ENCODE measurements around the gene TRAPPC2L. TPM values are rescaled to one million over a fixed set of nuclear protein-coding genes. Genes with fewer than 3 reads are reported as not detected.

Gene TRAPPC2L
- total RNA-seq, 1 donor from 2014 or later, result 56.5 TPM

DNA sequence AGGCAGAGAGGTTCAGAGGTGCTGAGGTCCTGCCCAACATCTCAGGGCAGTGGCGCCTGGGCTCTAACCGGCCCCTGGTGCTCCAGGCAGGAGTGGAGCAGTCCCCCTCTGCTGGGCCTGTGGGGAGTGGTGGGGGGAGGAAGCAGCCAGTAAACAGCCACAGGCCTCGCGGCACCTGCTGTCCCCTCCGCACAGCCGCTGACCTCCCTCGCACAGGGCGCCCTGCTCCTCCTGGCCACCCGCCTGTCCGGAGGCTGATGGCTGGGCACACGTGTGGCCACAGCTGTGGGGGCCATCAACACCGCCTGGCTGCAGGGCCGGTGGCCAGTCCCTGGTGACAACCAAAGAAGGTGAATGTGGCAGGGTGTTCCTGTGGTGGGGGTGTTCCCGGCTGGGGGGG is 46.3 kb downstream of the TRAPPC2L start:
- DNase-seq (ENCODE audit: low spot score), result no peak
- H3K4me1 Mint-ChIP-seq (ENCODE audit: low read depth), result no peaks in the 10 kb centered on the region
- H3K4me3 Mint-ChIP-seq (ENCODE audit: low read depth), result no peak overlapping the region
- no peaks in the 10 kb centered on the region for H3K9me3 Mint-ChIP-seq
- no peak overlapping the region for H3K27ac Mint-ChIP-seq
- H3K36me3 Mint-ChIP-seq (ENCODE audit: low read depth), result no peaks in the 10 kb centered on the region
- intact Hi-C loops (cut with micrococcal nuclease), result no loop called here
- no peaks in the 10 kb centered on the region for H3K27me3 Mint-ChIP-seq (ENCODE audit: low read depth)

GRCh38 chr16:88904676-88905365 is 47.9 kb downstream of the TRAPPC2L start:
- DNase-seq (ENCODE audit: low spot score), result no peak
- intact Hi-C loops (cut with micrococcal nuclease), result no loop called here
- Mint-ChIP-seq H3K9me3 (no peaks in the 10 kb centered on the region), H3K4me1 (ENCODE audit: low read depth) (no peaks in the 10 kb centered on the region), H3K27me3 (ENCODE audit: low read depth) (no peaks in the 10 kb centered on the region), H3K27ac (no peak overlapping the region), H3K36me3 (ENCODE audit: low read depth) (no peaks in the 10 kb centered on the region), H3K4me3 (ENCODE audit: low read depth) (no peak overlapping the region)

GRCh38 chr16:88905563-88905962 is 48.6 kb downstream of the TRAPPC2L start:
- Mint-ChIP-seq H3K4me3 (ENCODE audit: low read depth) (no peak overlapping the region), H3K9me3 (no peaks in the 10 kb centered on the region), H3K4me1 (ENCODE audit: low read depth) (no peaks in the 10 kb centered on the region), H3K27me3 (ENCODE audit: low read depth) (no peaks in the 10 kb centered on the region), H3K36me3 (ENCODE audit: low read depth) (no peaks in the 10 kb centered on the region), H3K27ac (no peak overlapping the region)
- intact Hi-C loops (cut with micrococcal nuclease), result no loop called here
- no peak for DNase-seq (ENCODE audit: low spot score)

- intact Hi-C loops (cut with micrococcal nuclease), result no loop called here
- H3K27me3 Mint-ChIP-seq (ENCODE audit: low read depth), result no peaks in the 10 kb centered on the region
Measured at GRCh38 chr16:88906020-88906419, 49.1 kb downstream of the TRAPPC2L start.

GRCh38 chr16:88906535-88907105 is 49.7 kb downstream of the TRAPPC2L start:
- Mint-ChIP-seq H3K4me1 (ENCODE audit: low read depth) (no peaks in the 10 kb centered on the region), H3K27ac (no peak overlapping the region), H3K9me3 (no peaks in the 10 kb centered on the region), H3K36me3 (ENCODE audit: low read depth) (no peaks in the 10 kb centered on the region), H3K27me3 (ENCODE audit: low read depth) (no peaks in the 10 kb centered on the region), H3K4me3 (ENCODE audit: low read depth) (no peak overlapping the region)
- no peak for DNase-seq (ENCODE audit: low spot score)
- intact Hi-C loops (cut with micrococcal nuclease), result no loop called here

More at GRCh38 chr16:88906020-88906419, 49.1 kb downstream of the TRAPPC2L start:
- no peak overlapping the region for H3K4me3 Mint-ChIP-seq (ENCODE audit: low read depth)
- no peaks in the 10 kb centered on the region for H3K4me1 Mint-ChIP-seq (ENCODE audit: low read depth)
- DNase-seq (ENCODE audit: low spot score), result no peak
- no peaks in the 10 kb centered on the region for H3K36me3 Mint-ChIP-seq (ENCODE audit: low read depth)
- H3K9me3 Mint-ChIP-seq, result no peaks in the 10 kb centered on the region
- no peak overlapping the region for H3K27ac Mint-ChIP-seq

DNA sequence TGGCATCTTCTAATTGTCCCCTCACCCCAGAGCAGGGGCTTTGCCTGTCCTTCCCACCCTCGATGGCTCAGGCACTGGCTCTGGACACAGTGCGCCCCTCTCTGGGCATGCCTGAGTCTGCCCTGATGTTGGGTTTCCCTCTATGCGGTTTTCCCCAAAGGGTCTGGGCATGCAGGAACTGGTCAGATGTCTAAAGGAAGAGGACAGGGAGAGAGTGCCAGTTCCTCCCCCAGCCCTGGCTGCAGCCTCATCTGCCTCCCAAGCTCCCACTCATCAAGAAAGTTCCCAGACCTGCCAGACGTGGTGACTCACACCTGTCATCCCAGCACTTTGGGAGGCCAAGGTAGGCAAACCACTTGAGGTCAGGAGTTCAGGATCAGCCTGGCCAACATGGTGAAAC is 50.8 kb downstream of the TRAPPC2L start:
- intact Hi-C loops (cut with micrococcal nuclease), result no loop called here
- Mint-ChIP-seq H3K27me3 (ENCODE audit: low read depth) (no peaks in the 10 kb centered on the region), H3K27ac (no peak overlapping the region), H3K4me3 (ENCODE audit: low read depth) (no peak overlapping the region), H3K9me3 (no peaks in the 10 kb centered on the region), H3K4me1 (ENCODE audit: low read depth) (no peaks in the 10 kb centered on the region), H3K36me3 (ENCODE audit: low read depth) (no peaks in the 10 kb centered on the region)
- no peak for DNase-seq (ENCODE audit: low spot score)

DNA sequence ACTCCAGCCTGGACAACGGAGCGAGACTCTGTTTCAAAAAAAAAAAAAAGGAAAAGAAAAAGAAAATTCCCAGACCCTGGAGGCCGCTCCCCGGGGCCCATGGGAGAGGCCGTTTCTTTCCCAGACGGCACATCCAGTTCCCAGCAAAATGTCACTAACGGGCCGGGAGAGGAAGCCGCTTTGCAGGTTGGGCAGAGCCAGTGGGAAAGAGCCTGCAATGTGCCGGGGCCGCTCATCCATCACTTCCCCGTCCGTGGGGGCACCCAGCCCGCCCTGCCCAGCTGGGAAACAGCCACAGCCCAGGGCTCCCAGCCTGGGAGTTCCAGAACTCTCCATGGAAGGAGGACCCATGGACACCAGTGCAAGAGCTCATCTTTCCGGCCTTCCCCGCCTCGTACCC is 51.4 kb downstream of the TRAPPC2L start:
- H3K4me3 Mint-ChIP-seq (ENCODE audit: low read depth), result no peak overlapping the region
- H3K36me3 Mint-ChIP-seq (ENCODE audit: low read depth), result no peaks in the 10 kb centered on the region
- H3K27me3 Mint-ChIP-seq (ENCODE audit: low read depth), result no peaks in the 10 kb centered on the region
- no peaks in the 10 kb centered on the region for H3K4me1 Mint-ChIP-seq (ENCODE audit: low read depth)
- H3K27ac Mint-ChIP-seq, result no peak overlapping the region
- H3K9me3 Mint-ChIP-seq, result no peaks in the 10 kb centered on the region
- intact Hi-C loops (cut with micrococcal nuclease), result no loop called here
- DNase-seq (ENCODE audit: low spot score), result no peak

DNA sequence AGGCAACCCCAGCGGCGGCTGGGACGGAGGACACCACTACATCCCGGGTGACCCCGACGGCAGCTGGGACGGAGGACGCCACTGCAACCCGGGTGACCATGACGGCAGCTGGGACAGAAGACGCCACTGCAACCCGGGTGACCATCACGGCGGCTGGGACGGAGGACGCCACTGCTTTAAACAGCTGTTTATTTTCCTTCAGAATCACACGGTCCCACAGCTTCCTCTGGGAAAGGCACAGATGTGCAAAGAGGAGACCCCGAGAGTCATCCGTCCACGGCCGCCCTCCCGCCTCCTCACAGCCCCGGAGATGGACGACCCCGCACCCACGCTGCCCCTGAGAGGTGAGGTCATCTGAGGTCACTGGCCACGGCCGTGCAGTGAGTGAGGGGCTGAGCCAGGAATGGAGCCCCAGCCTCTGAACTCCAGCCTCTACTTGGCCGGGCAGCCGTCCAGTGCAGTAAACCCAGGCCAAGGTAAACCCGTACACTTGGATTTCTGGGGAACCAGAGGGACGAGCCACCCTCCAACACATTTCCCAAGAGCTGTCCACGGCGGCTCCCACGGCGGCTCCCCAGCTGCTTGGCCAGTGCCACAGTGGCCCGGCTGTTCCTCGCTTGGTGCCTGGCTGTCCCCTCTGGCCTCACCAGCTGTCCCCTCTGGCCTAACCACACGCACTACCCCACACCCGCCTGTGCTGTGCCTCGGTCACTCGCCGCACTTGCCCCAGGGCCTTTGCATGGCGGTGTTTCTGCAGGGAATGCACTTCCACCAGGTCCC is 52.7 kb downstream of the TRAPPC2L start:
- intact Hi-C loops (cut with micrococcal nuclease), result no loop called here
- Mint-ChIP-seq H3K4me1 (ENCODE audit: low read depth) (no peaks in the 10 kb centered on the region), H3K36me3 (ENCODE audit: low read depth) (no peaks in the 10 kb centered on the region)

DNA sequence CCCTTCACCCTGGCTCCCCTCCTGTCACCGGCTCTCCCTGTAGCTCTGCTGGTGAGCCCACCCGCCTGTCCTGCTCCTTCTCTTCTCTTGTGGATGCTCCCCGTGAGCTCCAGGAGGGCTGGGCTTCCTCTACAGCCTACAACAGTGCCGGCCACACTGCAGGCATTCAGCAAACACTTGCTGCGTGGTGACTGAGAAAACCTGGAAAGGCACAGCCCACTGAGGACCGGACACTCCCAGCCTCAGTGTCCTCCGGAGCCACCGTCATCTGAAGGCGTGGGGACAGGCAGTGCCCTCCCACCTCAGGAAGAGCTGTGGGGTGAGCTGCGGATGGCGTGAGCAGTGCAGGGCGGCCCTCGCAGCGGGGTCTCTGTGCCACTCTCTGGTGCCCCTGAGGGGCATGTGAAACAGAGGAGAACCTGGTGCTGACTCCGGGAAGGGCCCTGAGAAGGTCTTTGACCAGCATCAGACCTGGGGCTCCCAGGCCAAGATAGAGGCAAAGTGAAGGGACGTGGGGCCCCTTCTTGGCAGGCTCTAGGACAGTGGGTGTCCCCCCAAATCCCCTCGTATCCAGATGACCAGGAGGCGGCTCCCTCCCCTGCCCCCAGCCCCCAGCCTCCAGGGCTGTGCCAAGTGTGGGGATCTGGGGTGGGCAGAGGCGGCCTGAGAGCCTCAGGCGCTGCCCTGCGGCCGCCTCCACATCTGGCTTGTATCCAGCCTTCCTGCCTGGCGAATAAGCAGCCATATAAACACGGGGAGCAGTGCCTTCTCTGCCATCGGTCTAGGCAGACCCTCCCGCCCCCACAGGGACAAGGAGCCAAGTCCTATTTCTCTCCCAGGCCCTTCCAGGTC is 53.6 kb downstream of the TRAPPC2L start:
- Mint-ChIP-seq H3K36me3 (ENCODE audit: low read depth) (no peaks in the 10 kb centered on the region), H3K9me3 (peaks cover 3% of the 10 kb centered on the region), H3K4me3 (ENCODE audit: low read depth) (no peak overlapping the region), H3K27ac (no peak overlapping the region), H3K27me3 (ENCODE audit: low read depth) (no peaks in the 10 kb centered on the region), H3K4me1 (ENCODE audit: low read depth) (no peaks in the 10 kb centered on the region)
- intact Hi-C loops (cut with micrococcal nuclease), result no loop called here
- DNase-seq (ENCODE audit: low spot score), result no peak

More for the DNA sequence above, 52.7 kb downstream of the TRAPPC2L start:
- no peaks in the 10 kb centered on the region for H3K27me3 Mint-ChIP-seq (ENCODE audit: low read depth)
- DNase-seq (ENCODE audit: low spot score), result no peak
- no peak overlapping the region for H3K27ac Mint-ChIP-seq
- peaks cover 3% of the 10 kb centered on the region for H3K9me3 Mint-ChIP-seq
- H3K4me3 Mint-ChIP-seq (ENCODE audit: low read depth), result no peak overlapping the region

DNA sequence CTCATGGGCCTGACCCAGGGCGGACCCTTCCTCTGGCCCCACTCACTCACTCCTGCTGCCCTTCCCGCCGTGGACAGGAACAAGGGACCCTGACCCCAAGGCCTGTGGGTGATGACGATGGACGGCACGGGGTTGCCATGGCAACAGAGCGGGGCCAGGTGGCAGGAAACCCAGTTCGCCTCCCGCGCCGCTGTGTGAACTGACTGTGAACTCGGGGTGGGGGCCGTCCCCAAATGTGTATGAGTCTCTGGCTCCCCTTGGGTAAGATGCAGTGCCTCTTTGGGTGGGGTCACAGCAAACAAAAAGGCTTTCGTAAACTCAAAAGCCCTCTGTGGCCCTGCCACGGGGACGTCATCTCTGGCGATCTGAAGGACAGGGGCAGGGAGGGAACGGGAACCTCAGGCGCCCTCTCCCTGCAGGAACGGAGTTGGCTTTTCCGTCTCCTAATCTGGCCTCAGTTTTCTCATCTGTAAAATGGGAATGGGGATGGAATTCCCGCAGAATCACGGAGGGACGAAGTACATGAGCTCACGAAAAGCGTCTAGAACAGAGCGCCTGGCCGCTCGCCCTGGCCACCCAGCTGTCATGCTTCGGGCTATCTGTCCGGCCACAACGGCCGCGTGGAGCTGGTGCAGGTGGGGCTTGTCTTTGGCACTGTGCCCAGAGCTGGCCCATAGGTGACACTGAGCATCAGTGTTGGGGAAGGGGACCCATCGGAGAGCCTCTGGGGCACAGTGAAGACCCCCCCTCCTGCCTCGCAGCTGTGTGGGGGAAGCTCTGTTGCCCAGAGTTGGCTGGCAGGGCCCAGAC is 54.4 kb downstream of the TRAPPC2L start:
- no peaks in the 10 kb centered on the region for H3K36me3 Mint-ChIP-seq (ENCODE audit: low read depth)
- DNase-seq (ENCODE audit: low spot score), result no peak
- H3K4me1 Mint-ChIP-seq (ENCODE audit: low read depth), result no peaks in the 10 kb centered on the region
- intact Hi-C loops (cut with micrococcal nuclease), result no loop called here
- no peak overlapping the region for H3K4me3 Mint-ChIP-seq (ENCODE audit: low read depth)
- H3K9me3 Mint-ChIP-seq, result peaks cover 9% of the 10 kb centered on the region
- H3K27ac Mint-ChIP-seq, result no peak overlapping the region
- no peaks in the 10 kb centered on the region for H3K27me3 Mint-ChIP-seq (ENCODE audit: low read depth)

DNA sequence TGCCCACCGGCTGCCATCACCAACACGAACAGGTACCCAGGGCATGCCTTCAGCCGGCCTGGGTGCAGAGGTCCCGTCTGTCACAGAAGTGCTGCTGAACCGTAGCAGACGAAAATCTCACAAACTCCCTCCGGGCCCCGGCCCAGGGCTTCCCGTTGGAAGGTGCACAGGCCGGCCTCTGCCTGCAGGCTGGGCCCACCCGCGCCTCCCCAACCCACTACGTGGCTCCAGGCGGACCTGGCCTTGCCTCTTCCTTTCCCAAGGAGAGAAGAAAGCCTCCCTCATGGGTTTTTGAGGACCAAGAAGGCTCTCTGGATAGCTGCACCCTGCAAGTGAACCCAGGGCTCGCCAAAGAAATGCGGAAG is 55.0 kb downstream of the TRAPPC2L start:
- no peaks in the 10 kb centered on the region for H3K4me1 Mint-ChIP-seq (ENCODE audit: low read depth)
- H3K4me3 Mint-ChIP-seq (ENCODE audit: low read depth), result no peak overlapping the region
- H3K9me3 Mint-ChIP-seq, result peaks cover 9% of the 10 kb centered on the region
- no peaks in the 10 kb centered on the region for H3K36me3 Mint-ChIP-seq (ENCODE audit: low read depth)
- intact Hi-C loops (cut with micrococcal nuclease), result no loop called here
- no peaks in the 10 kb centered on the region for H3K27me3 Mint-ChIP-seq (ENCODE audit: low read depth)
- no peak for DNase-seq (ENCODE audit: low spot score)
- H3K27ac Mint-ChIP-seq, result no peak overlapping the region
